ENCODE results near the gene HMGN3. TPM values are rescaled to one million over a fixed set of nuclear protein-coding genes. Genes with fewer than 3 reads are reported as not detected.

Gene HMGN3
- polyA plus RNA-seq, 1 donor (not counting 4 experiments of a cell fraction or from before 2014, with no cell fraction given) = 78.6 TPM

DNA sequence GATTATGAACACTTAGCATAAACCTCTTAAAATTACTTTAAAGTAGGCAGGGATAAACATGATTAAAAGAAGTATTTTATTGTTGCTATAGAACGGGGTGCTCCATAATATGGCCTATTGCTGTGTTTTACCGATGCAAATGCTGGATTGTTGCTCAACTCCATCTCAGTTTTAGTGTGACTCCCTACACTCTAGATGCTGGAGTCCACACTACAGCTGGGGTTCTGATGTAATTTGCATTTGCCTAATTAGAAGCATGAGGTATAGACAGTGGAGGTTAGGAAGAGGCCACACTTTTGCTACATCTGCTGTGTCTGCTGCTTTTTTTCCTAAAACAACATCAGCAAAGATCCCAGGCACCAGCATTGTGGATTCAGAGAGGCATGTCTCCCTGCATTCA is 6.7 kb upstream of the HMGN3 start:
- FAIRE-seq = no peak

GRCh38 chr6:79240509-79240908 is 6.0 kb upstream of the HMGN3 start:
- Histone ChIP-seq H3K4me1 (ENCODE audit: control insufficient read depth, extremely low read depth, insufficient read depth, low read length) (peaks cover 13% of the 10 kb centered on the region), H3K4me2 (ENCODE audit: control insufficient read depth, extremely low read depth, insufficient read depth, low read depth, low read length) (no peak overlapping the region), H3K27me3 (ENCODE audit: control insufficient read depth, extremely low read depth, insufficient read depth, low read length) (no peaks in the 10 kb centered on the region), H3K9me1 (ENCODE audit: control insufficient read depth, extremely low read depth, insufficient read depth, low read length) (no peaks in the 10 kb centered on the region), H3K36me3 (ENCODE audit: control insufficient read depth in 2 of 2, extremely low read depth in 1 of 2, insufficient read depth in 2 of 2, low read length in 2 of 2) (no peaks in the 10 kb centered on the region), H3K9ac (ENCODE audit: control insufficient read depth, extremely low read depth, insufficient read depth, low read length) (no peak overlapping the region), H4K20me1 (ENCODE audit: control insufficient read depth, extremely low read depth, insufficient read depth, low read length) (no peaks in the 10 kb centered on the region), H3K27ac (ENCODE audit: control insufficient read depth, insufficient read depth, low read length) (no peak overlapping the region), H3K9me3 (ENCODE audit: control insufficient read depth, low read depth, low read length) (no peaks in the 10 kb centered on the region), H3K79me2 (ENCODE audit: control insufficient read depth, insufficient read depth, low read length) (no peaks in the 10 kb centered on the region), H2AFZ (ENCODE audit: control insufficient read depth, low read length) (no peak overlapping the region), H3K4me3 (ENCODE audit: control insufficient read depth in 2 of 3, extremely low read depth in 1 of 3, insufficient read depth in 2 of 3, low read depth in 1 of 3, low read length in 3 of 3) (no peak overlapping the region)
- dilution Hi-C loops (cut with MboI; ENCODE audit: extremely low pct_ligation_motif_present, low sequenced_read_pairs) = no loop called here
- peak; percentile 76 for FAIRE-seq
- TF ChIP-seq CTCF (optimal IDR thresholded peaks at IDR 0.05 in 1 of 3, IDR thresholded peaks at IDR 0.05 in 1 of 3, conservative IDR thresholded peaks at IDR 0.05 in 1 of 3; ENCODE audit: extremely low read depth in 1 of 3, insufficient read depth in 2 of 3, low read length in 3 of 3) (no peak), EZH2 (IDR thresholded peaks at IDR 0.05; ENCODE audit: low read length) (no peak)
- no peak for DNase-seq (ENCODE audit: low read depth, low spot score)

More for the DNA sequence above, 6.7 kb upstream of the HMGN3 start:
- DNase-seq (ENCODE audit: low read depth, low spot score) = no peak
- H3K27ac ChIP-seq (ENCODE audit: control insufficient read depth, insufficient read depth, low read length) = no peak overlapping the region
- H3K9me3 ChIP-seq (ENCODE audit: control insufficient read depth, low read depth, low read length) = no peaks in the 10 kb centered on the region
- H3K9ac ChIP-seq (ENCODE audit: control insufficient read depth, extremely low read depth, insufficient read depth, low read length) = no peak overlapping the region
- no peaks in the 10 kb centered on the region for H3K36me3 ChIP-seq (ENCODE audit: control insufficient read depth in 2 of 2, extremely low read depth in 1 of 2, insufficient read depth in 2 of 2, low read length in 2 of 2)
- no peaks in the 10 kb centered on the region for H3K9me1 ChIP-seq (ENCODE audit: control insufficient read depth, extremely low read depth, insufficient read depth, low read length)
- no peak overlapping the region for H2AFZ ChIP-seq (ENCODE audit: control insufficient read depth, low read length)
- no peak overlapping the region for H3K4me2 ChIP-seq (ENCODE audit: control insufficient read depth, extremely low read depth, insufficient read depth, low read depth, low read length)
- no peaks in the 10 kb centered on the region for H4K20me1 ChIP-seq (ENCODE audit: control insufficient read depth, extremely low read depth, insufficient read depth, low read length)
- peaks cover 13% of the 10 kb centered on the region for H3K4me1 ChIP-seq (ENCODE audit: control insufficient read depth, extremely low read depth, insufficient read depth, low read length)
- TF ChIP-seq CTCF (optimal IDR thresholded peaks at IDR 0.05 in 1 of 3, IDR thresholded peaks at IDR 0.05 in 1 of 3, conservative IDR thresholded peaks at IDR 0.05 in 1 of 3; ENCODE audit: extremely low read depth in 1 of 3, insufficient read depth in 2 of 3, low read length in 3 of 3) (no peak), EZH2 (IDR thresholded peaks at IDR 0.05; ENCODE audit: low read length) (no peak)
- no peak overlapping the region for H3K4me3 ChIP-seq (ENCODE audit: control insufficient read depth in 2 of 3, extremely low read depth in 1 of 3, insufficient read depth in 2 of 3, low read depth in 1 of 3, low read length in 3 of 3)
- H3K79me2 ChIP-seq (ENCODE audit: control insufficient read depth, insufficient read depth, low read length) = no peaks in the 10 kb centered on the region
- dilution Hi-C loops (cut with MboI; ENCODE audit: extremely low pct_ligation_motif_present, low sequenced_read_pairs) = no loop called here
- H3K27me3 ChIP-seq (ENCODE audit: control insufficient read depth, extremely low read depth, insufficient read depth, low read length) = no peaks in the 10 kb centered on the region

Data from keratinocyte (primary cell).